WTC11 (cell line): ENCODE data around the gene SRSF12. TPM values are rescaled to one million over a fixed set of nuclear protein-coding genes. Genes with fewer than 3 reads are reported as not detected.

Experiments
- ATAC-seq: fragments of 200-7000 bp; cut with Tn5 transposase; 2 replicates; pipeline ENCODE4 v1.10.0; 2021; ENCODE audit warnings: mild to moderate bottlenecking, moderate library complexity
- CTCF ChIA-PET: fragments of 300-600 bp; sonication (Branson Sonifier 250); formaldehyde crosslinking; loops from one replicate; lab custom pipeline; 2021; ENCODE audit warnings: antibody characterized with exemption; lab: Charles Lee
- POLR2A ChIA-PET: fragments of 350-600 bp; sonication (Branson Sonifier 250); formaldehyde crosslinking; loops from one replicate; lab custom pipeline; 2021; ENCODE audit warnings: antibody characterized with exemption; lab: Charles Lee
- DNase-seq: peaks from one replicate; pipeline ENCODE4 v3.0.0; 2021; ENCODE audit warnings: low spot score
- H3K27ac Mint-ChIP-seq: 2 replicates; pipeline ENCODE4 v1.8.0; 2021; ENCODE audit warnings: mixed read lengths
- H3K27me3 Mint-ChIP-seq: 2 replicates; pipeline ENCODE4 v1.8.0; 2021; ENCODE audit warnings: low read depth, mild to moderate bottlenecking, moderate library complexity, mixed read lengths
- H3K36me3 Mint-ChIP-seq: 2 replicates; pipeline ENCODE4 v1.8.0; 2021; ENCODE audit warnings: mixed read lengths
- H3K4me1 Mint-ChIP-seq: 2 replicates; pipeline ENCODE4 v1.8.0; 2022; ENCODE audit warnings: mixed read lengths
- H3K4me3 Mint-ChIP-seq: 2 replicates; pipeline ENCODE4 v1.8.0; 2021; ENCODE audit warnings: mild to moderate bottlenecking, moderate library complexity, mixed read lengths
- H3K9me3 Mint-ChIP-seq: 2 replicates; pipeline ENCODE4 v1.8.0; 2021; ENCODE audit warnings: mixed read lengths
- AFF4 ChIP-seq: sonication (generic); formaldehyde crosslinking; IDR thresholded peaks from 2 replicates; pipeline ENCODE4 v1.8.1; 2023; ENCODE audit warnings: mild to moderate bottlenecking, missing genetic modification reagents, borderline replicate concordance
- E2F4 ChIP-seq: sonication (generic); formaldehyde crosslinking; IDR thresholded peaks from 2 replicates; pipeline ENCODE4 v1.8.1; 2022; ENCODE audit warnings: low read depth, mild to moderate bottlenecking, moderate library complexity, missing genetic modification reagents, borderline replicate concordance
- ELF4 ChIP-seq: sonication (generic); formaldehyde crosslinking; IDR thresholded peaks from 2 replicates; pipeline ENCODE4 v1.8.1; 2022; ENCODE audit warnings: low read depth, mild to moderate bottlenecking, moderate library complexity, missing genetic modification reagents
- ETV6 ChIP-seq: sonication (generic); formaldehyde crosslinking; IDR thresholded peaks from 2 replicates; pipeline ENCODE4 v1.8.1; 2022; ENCODE audit warnings: mild to moderate bottlenecking, missing genetic modification reagents
- GABPB1 ChIP-seq: sonication (generic); formaldehyde crosslinking; IDR thresholded peaks from 2 replicates; pipeline ENCODE4 v1.8.1; 2023; ENCODE audit warnings: mild to moderate bottlenecking, missing genetic modification reagents
- HMGXB4 ChIP-seq: sonication (generic); formaldehyde crosslinking; IDR thresholded peaks from 2 replicates; pipeline ENCODE4 v1.8.1; 2023; ENCODE audit warnings: mild to moderate bottlenecking, moderate library complexity, missing genetic modification reagents
- JAZF1 ChIP-seq: fragments of 250-450 bp; sonication (Bioruptor Pico); IDR thresholded peaks from 2 replicates; pipeline ENCODE4 v1.9.0; 2021; ENCODE audit warnings: moderate library complexity, mild to moderate bottlenecking, inconsistent platforms
- RORB ChIP-seq: fragments of 250-450 bp; sonication (Bioruptor Pico); IDR thresholded peaks from 2 replicates; pipeline ENCODE4 v1.9.0; 2021; ENCODE audit warnings: mild to moderate bottlenecking
- SMAD4 ChIP-seq: sonication (generic); formaldehyde crosslinking; IDR thresholded peaks from 2 replicates; pipeline ENCODE4 v1.8.0; 2022; ENCODE audit warnings: mild to moderate bottlenecking, missing genetic modification reagents
- USF2 ChIP-seq: sonication (generic); formaldehyde crosslinking; IDR thresholded peaks from 2 replicates; pipeline ENCODE4 v1.8.1; 2023; ENCODE audit warnings: mild to moderate bottlenecking, missing genetic modification reagents, moderate library complexity
- ZNF121 ChIP-seq: sonication (generic); formaldehyde crosslinking; IDR thresholded peaks from 2 replicates; pipeline ENCODE4 v1.8.0; 2023; ENCODE audit warnings: missing genetic modification reagents
- ZNF219 ChIP-seq: sonication (generic); formaldehyde crosslinking; IDR thresholded peaks from 2 replicates; pipeline ENCODE4 v1.8.0; 2023; ENCODE audit warnings: missing genetic modification reagents, mild to moderate bottlenecking, borderline replicate concordance
- total RNA-seq: library from RNA; stranded (reverse); gene quantifications from 3 replicates; pipeline ENCODE4 v1.2.3, GENCODE V29; 2021

SRSF12 gene
- total RNA-seq, 1 experiment from 2014 or later = 3.8 TPM

- Mint-ChIP-seq H3K36me3 (no peaks in the 10 kb centered on the region), H3K27me3 (no peaks in the 10 kb centered on the region), H3K27ac (no peak overlapping the region), H3K4me3 (no peak overlapping the region), H3K4me1 (peaks cover 4% of the 10 kb centered on the region), H3K9me3 (no peaks in the 10 kb centered on the region)
- ATAC-seq = no peak
- ChIA-PET CTCF (interaction anchor here (0.5 to 1.6 kb wide), 2 partner anchors 149 to 178 kb away, joined by 3 to 7 read pairs; no protein-coding TSS in a partner anchor), POLR2A (no interaction called here)
- DNase-seq = no peak
- no peak for TF ChIP-seq ZNF121 (CRISPR knock-in tag)
- no peak for TF ChIP-seq USF2
- TF ChIP-seq JAZF1 = no peak
- no peak for TF ChIP-seq ZNF219 (CRISPR knock-in tag)
- no peak for TF ChIP-seq GABPB1 (CRISPR knock-in tag)
- no peak for TF ChIP-seq E2F4 (CRISPR knock-in tag)
- no peak for TF ChIP-seq ELF4 (CRISPR knock-in tag)
- TF ChIP-seq, all 79 proteins: peak for 0
These were observed 42.6 kb upstream of the SRSF12 start for GRCh38 chr6:89160331-89161092.

- CTCF ChIA-PET = interaction anchor here (1.1 to 2.7 kb wide), 2 partner anchors 7 to 171 kb away, joined by 4 to 12 read pairs; no protein-coding TSS in a partner anchor
- Mint-ChIP-seq H3K4me3 (no peak overlapping the region), H3K36me3 (no peaks in the 10 kb centered on the region), H3K27me3 (peaks cover 8% of the 10 kb centered on the region; the same call in 1 of the 2 replicates), H3K9me3 (no peaks in the 10 kb centered on the region), H3K4me1 (no peaks in the 10 kb centered on the region), H3K27ac (no peak overlapping the region)
- no peak for TF ChIP-seq SMAD4 (CRISPR knock-in tag)
- TF ChIP-seq AFF4 (CRISPR knock-in tag) = no peak
- no peak for TF ChIP-seq HMGXB4 (CRISPR knock-in tag)
- no peak for TF ChIP-seq RORB (CRISPR knock-in tag)
- TF ChIP-seq ETV6 (CRISPR knock-in tag) = no peak
- POLR2A ChIA-PET = no interaction called here
- ATAC-seq (no peak), DNase-seq (no peak)
These were observed 36.3 kb upstream of the SRSF12 start for GRCh38 chr6:89154131-89154530.
